ENCODE results near the gene AHNAK. TPM values are rescaled to one million over a fixed set of nuclear protein-coding genes. Genes with fewer than 3 reads are reported as not detected.

AHNAK gene
- total RNA-seq, 2 experiments from 2014 or later: 0.21 to 0.28 TPM

DNA sequence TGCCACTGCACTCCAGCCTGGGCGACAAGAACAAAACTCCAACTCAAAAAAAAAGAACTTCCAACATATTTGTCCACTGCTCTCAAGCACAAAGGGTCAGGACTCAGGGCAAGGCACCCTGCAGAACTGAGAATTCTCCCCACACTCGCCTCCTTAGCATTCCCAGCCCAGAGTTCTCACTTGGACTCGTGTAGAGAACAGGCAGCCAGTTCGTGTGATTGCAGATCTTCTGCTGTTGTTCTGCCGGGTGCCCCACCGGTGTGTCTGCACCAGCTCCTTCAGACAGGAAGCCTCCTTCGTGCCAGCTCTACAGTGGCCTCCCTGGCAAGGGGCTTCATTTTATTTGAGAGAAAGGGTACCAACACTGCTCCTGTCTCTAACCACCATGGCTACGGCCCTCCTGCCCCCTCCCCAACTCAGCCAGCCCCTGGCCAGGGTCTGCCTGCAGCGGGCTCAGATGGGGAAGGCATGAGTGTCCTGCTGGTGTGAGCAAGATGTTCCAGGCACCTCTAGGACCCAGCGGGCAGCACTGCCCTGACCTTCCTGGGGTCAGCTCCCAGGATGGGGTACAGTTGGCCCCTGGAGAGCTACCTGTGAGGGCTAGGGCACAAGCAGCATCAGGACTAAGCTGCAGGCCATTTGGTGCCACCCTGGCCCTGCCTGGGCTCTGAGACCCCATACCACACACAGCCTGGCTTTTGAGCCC lies 147.3 kb downstream of the AHNAK start:
- TF ChIP-seq EZH2phosphoT487 (IDR thresholded peaks at IDR 0.05; ENCODE audit: borderline replicate concordance, low read depth, low read length): no peak
- TF ChIP-seq, protein P1, sequence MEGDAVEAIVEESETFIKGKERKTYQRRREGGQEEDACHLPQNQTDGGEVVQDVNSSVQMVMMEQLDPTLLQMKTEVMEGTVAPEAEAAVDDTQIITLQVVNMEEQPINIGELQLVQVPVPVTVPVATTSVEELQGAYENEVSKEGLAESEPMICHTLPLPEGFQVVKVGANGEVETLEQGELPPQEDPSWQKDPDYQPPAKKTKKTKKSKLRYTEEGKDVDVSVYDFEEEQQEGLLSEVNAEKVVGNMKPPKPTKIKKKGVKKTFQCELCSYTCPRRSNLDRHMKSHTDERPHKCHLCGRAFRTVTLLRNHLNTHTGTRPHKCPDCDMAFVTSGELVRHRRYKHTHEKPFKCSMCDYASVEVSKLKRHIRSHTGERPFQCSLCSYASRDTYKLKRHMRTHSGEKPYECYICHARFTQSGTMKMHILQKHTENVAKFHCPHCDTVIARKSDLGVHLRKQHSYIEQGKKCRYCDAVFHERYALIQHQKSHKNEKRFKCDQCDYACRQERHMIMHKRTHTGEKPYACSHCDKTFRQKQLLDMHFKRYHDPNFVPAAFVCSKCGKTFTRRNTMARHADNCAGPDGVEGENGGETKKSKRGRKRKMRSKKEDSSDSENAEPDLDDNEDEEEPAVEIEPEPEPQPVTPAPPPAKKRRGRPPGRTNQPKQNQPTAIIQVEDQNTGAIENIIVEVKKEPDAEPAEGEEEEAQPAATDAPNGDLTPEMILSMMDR (conservative IDR thresholded peaks at IDR 0.05; ENCODE audit: low read length): no peak
- no peak for DNase-seq (ENCODE audit: low spot score)
- H3K4me2 ChIP-seq (ENCODE audit: low read length): no peak overlapping the region
- no peaks in the 10 kb centered on the region for H3K79me2 ChIP-seq (ENCODE audit: insufficient read depth, low read depth, low read length)
- intact Hi-C loops (cut with micrococcal nuclease; ENCODE audit: unreplicated experiment): no loop called here
- H2AFZ ChIP-seq (ENCODE audit: low read length): no peak overlapping the region
- H3K36me3 ChIP-seq (ENCODE audit: insufficient read depth, low read length): no peaks in the 10 kb centered on the region
- H3K27ac ChIP-seq (ENCODE audit: low read depth, low read length, poor library complexity, severe bottlenecking): no peak overlapping the region
- no peaks in the 10 kb centered on the region for H3K9me3 ChIP-seq (ENCODE audit: low read length)
- no TSS peak for BruUV-seq (replicated peaks)
- H3K9me2 ChIP-seq (ENCODE audit: insufficient read depth, low read length): no peaks in the 10 kb centered on the region
- ChIA-PET CTCF (ENCODE audit: unreplicated experiment) (no interaction called here), POLR2A (interaction anchor here (0.6 kb wide), 1 partner anchor 38 kb away, joined by 3 read pairs; no protein-coding TSS in a partner anchor)
- H4K20me1 ChIP-seq (ENCODE audit: insufficient read depth, low read length): no peaks in the 10 kb centered on the region
- H3K4me1 ChIP-seq (ENCODE audit: insufficient read depth, low read length, poor library complexity, severe bottlenecking): no peaks in the 10 kb centered on the region
- no peak overlapping the region for H3K4me3 ChIP-seq (ENCODE audit: low read depth, low read length, poor library complexity, severe bottlenecking)

GRCh38 chr11:62398011-62398994 lies 148.3 kb downstream of the AHNAK start:
- no peak overlapping the region for H3K4me2 ChIP-seq (ENCODE audit: low read length)
- H3K9me2 ChIP-seq (ENCODE audit: insufficient read depth, low read length): no peaks in the 10 kb centered on the region
- DNase-seq (ENCODE audit: low spot score): no peak
- no peak overlapping the region for H2AFZ ChIP-seq (ENCODE audit: low read length)
- no peaks in the 10 kb centered on the region for H3K79me2 ChIP-seq (ENCODE audit: insufficient read depth, low read depth, low read length)
- ChIA-PET POLR2A (interaction anchor here (0.6 kb wide), 1 partner anchor 37 kb away, joined by 3 read pairs; no protein-coding TSS in a partner anchor), CTCF (ENCODE audit: unreplicated experiment) (no interaction called here)
- no peaks in the 10 kb centered on the region for H3K36me3 ChIP-seq (ENCODE audit: insufficient read depth, low read length)
- H3K4me1 ChIP-seq (ENCODE audit: insufficient read depth, low read length, poor library complexity, severe bottlenecking): no peaks in the 10 kb centered on the region
- H3K27ac ChIP-seq (ENCODE audit: low read depth, low read length, poor library complexity, severe bottlenecking): no peak overlapping the region
- TF ChIP-seq, protein P1 (conservative IDR thresholded peaks at IDR 0.05; ENCODE audit: low read length): no peak
- TF ChIP-seq EZH2phosphoT487 (IDR thresholded peaks at IDR 0.05; ENCODE audit: borderline replicate concordance, low read depth, low read length): no peak
- BruUV-seq (replicated peaks): no TSS peak
- intact Hi-C loops (cut with micrococcal nuclease; ENCODE audit: unreplicated experiment): no loop called here
- no peaks in the 10 kb centered on the region for H3K9me3 ChIP-seq (ENCODE audit: low read length)
- H4K20me1 ChIP-seq (ENCODE audit: insufficient read depth, low read length): no peaks in the 10 kb centered on the region
- no peak overlapping the region for H3K4me3 ChIP-seq (ENCODE audit: low read depth, low read length, poor library complexity, severe bottlenecking)

Measured in OCI-LY7 (cell line).